ENCODE results near the gene SLC25A31.

Gene SLC25A31

DNA sequence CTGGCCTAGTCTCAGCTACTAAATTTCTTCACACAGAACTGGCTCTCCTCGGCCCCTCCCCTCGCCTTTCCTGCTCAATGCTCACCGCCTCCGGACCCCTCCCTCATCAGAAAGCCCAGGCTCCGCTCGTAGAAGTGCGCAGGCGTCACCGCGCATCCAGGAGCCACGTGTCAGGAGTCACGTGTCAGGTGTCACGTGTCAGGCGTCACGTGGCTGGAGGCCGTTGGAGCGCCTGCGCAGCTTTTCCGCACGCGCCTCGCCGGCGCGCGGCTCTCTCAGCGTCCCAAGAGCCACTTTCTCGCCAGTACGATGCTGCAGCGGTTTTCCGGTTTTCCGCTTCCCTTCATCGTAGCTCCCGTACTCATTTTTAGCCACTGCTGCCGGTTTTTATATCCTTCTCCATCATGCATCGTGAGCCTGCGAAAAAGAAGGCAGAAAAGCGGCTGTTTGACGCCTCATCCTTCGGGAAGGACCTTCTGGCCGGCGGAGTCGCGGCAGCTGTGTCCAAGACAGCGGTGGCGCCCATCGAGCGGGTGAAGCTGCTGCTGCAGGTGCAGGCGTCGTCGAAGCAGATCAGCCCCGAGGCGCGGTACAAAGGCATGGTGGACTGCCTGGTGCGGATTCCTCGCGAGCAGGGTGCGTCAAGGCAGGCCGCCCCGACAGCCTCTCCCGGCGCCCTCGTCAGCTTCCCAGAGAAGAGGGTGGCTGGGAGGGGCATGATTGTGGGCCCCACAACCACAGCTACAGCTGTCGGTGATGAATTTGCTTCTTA is at the start of gene SLC25A31:
Gene SLC25A31 (plus strand): TSS at position 259 of the 772 bp plus-strand sequence. CDS start 146 bp downstream, at position 405.
- no peak for DNase-seq

DNA sequence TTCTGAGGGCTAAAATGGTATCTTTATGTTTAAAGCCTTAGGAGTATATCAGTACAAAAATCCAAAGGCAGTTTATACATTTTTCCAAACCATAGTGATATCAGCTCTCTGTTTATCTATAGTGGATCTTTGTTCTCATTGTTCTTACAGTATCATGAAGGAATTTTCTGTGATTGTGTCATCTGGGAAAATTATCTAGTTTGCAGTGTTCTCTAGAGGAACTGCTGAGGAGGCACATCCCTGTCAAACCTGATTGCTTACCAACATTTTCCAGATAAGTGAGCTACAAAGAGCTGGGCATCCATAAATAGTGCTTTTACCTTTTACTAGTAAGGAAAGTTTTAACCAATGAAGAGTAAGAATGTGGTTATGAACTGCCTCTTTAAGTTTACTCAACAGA is 44.9 kb upstream of the SLC25A31 start:
- no peak for DNase-seq

DNA sequence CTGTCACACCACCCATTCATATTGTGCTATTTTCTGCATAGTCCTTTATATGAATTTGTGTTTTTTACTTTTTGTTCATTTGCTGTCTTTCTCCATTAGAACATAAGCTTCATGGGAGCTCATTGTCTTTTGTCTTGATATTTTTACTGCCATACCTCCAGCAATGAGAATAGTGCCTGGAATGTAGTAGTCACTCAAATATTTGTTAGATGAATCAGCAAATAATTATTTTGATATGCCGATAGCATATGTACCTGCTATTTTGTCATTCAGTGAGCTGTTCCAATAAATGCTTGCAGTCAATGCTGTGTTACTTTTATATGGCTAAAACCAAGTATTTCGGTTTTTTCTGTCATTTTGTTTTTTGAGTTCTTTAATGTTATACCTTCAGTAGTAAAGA is 43.5 kb upstream of the SLC25A31 start:
- no peak for DNase-seq

DNA sequence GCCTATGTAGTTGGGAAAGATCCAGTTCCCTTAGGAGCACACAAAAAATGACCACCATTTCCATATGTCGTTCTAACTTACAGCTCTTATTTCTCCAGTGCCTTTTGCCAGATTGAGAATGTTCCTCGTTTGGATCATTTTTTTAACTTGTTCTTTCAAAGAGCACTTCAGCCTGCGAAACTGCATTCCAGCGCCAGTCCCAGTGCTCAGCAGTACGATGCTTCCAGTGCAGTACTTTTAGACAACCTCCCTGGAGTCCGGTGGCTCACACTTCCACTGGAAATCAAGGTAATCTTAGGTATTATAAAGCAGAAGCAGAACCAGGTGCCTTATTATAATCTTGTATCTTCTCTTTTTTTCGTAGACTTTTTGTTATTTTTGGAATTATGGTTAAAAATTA is 42.6 kb upstream of the SLC25A31 start:
- DNase-seq, result no peak

DNA sequence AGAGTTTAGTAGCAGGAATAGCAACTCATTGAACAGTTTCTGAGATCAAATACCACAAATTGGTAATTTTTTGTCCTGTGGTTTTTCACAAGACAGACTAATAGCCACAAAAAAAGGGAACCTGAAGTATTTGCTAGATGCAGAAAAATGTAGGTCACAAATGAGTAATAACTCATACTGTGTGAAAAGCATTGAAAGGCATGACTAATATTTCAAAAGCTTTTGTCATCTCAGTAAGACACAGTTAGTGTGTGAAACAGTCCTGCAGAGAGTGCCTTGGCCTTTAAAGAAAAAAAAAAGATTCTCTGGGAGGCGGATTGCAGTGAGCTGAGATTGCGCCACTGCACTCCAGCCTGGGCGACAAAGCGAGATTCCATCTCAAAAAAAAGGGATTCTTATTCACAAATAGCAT is 31.4 kb upstream of the SLC25A31 start:
- peak; percentile 65 for DNase-seq

DNA sequence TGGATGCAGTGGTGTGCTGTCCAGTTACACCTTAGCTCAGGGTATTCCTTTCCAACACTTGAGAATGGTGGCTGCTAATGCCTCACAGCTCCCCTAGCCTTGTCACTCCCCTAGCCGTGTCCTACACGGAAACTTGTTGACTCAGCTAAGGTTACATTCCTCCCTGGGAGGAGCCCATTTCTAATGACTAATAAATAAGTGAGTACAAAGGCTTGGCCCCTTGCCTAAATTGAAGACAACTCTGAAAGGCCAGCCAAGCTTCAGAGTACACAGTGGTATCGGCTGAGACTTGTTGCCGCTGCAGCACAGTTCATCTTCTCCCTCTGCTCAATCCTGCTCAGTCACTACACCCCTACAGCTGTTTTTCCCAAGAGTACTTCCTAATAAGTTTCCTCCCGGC is 21.2 kb upstream of the SLC25A31 start:
- no peak for DNase-seq

DNA sequence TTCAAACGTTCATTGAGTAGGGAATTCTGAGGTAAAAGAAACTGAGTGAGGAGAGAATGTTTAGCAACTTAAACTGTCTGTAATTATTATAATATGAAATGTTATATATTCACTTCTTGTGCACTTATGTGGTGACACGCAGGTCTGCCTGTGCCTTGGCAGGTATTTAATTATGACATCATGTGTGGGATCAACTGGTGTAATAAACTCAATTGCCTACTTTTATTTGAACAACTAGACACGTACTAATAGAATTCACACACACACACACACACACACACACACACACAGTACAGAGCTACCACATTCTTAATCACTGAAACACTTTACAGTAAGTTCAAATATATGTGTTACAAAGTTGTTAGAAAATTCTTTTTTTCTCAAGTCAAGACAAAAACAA is 20.7 kb upstream of the SLC25A31 start:
- no peak for DNase-seq

DNA sequence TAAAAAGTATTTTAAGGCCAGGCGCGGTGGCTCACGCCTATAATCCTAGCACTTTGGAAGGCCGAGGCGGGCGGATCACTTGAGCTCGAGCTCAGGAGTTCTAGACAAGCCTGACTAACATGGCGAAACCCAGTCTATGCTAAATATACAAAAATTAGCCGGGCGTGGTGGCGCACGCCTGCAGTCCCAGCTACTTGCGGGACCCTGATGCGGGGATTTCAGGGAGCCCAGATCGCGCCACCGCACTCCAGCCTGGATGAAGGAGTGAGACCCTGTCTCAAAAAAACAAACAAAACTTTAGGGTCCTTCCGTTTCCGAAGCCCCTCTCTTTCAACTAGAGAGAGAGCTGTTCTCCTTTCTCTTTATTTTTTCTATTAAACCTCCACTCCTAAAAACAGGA is 1.2 kb downstream of the SLC25A31 start:
- DNase-seq, result no peak

DNA sequence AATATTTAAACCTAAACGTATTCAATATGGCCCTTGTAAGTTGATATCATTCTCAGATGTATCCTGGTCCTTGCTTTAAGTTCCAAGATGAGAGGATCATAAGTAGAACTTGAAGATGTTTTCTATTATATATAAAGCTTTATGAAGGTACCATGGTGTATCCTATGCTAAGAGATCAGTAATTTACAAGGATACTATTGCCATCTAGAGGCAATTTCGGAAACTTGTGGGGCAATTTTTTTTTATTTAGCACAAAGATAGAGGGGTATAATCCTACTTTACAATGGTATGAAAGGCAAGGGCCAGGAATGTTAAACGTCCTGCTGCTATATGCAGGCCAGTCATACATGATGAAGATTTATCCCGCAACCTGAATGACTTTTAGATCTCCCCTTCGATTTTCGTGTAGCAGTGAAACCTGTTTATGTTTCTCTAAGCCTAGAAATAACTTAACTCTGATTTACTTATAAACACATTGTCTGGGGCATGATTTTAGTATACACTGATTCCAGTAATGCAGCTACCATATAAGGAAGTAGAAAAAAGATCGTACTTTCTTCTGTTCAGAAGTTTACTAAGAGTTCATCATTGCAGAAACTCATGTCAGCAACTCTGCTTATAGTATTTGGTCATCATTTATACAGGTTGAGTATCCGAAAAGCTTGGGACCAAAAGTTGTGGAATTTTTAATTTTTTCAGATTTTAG is 2.6 kb downstream of the SLC25A31 start:
- peak; percentile 77 for DNase-seq

DNA sequence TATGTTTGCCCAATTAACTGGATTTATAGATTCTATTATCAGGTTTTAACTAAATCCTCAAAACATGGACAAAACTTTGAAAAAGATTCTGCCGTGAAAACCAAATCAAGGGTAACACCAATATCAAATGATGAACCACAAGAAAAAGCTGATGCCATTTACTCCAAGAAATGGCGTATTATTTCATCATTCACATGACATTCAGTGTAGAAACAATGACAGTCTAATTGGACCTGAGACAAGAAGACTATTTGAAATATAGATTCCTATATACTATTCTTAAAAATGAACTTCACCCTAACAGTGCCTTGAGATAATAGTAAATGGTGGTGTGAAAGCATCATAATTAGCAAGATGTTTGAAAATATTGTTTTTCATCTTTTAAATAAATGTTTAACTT is 4.8 kb downstream of the SLC25A31 start:
- no peak for DNase-seq

DNA sequence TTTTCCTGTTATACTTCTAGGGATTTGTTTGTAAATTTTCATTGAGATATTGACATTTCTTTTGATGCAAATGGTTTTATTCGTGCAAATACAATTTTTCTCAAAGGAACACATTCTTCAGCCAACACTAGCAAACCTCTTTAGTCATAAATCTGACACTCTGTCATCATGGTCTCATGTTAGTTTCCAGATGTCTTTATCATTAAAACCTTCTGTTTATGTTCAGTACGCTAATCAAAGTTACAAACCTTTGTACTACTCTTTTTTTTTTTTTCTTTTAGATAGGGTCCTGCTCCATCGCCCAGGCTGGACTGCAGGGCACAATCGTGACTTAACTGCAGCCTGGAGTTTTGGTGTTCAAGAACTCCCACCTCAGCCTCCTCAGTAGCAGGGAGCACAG is 7.1 kb downstream of the SLC25A31 start:
- DNase-seq, result peak; percentile 4

DNA sequence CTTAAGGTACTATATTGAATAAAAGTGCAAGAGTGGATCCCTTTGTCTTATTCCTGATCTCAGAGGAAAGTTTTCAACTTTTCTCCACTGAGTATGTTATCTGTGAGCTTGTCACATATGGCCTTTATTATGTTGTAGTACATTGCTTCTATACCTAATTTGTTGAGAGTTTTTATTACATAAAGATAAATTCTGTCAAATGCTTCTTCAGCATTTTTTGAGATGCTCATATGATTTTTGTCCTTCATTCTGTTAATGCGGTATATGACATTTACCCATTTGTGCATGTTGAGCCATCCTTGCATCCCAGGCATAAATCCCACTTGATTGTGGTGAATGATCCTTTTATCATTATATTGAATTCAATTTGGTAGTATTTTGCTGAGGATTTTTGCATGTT is 11.0 kb downstream of the SLC25A31 start:
- no peak for DNase-seq

DNA sequence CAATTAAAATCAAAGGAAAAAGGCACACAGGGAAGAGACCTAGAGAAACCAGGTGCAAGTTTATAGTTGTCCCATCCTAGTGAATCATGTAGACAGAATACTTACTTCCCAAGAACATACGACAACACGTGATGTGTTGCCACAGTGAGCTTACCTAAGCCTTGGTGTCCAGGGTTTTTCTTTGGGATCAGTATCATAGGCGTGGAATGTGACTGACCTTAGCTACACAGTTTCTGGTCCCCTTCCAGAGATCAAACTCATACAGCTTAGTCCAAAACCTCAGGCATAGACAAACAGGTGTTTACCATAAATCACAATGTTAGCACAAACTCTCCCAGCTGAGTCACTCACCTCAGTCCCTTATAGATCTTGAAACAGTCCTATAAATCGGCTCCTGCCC is 17.7 kb downstream of the SLC25A31 start:
- no peak for DNase-seq

DNA sequence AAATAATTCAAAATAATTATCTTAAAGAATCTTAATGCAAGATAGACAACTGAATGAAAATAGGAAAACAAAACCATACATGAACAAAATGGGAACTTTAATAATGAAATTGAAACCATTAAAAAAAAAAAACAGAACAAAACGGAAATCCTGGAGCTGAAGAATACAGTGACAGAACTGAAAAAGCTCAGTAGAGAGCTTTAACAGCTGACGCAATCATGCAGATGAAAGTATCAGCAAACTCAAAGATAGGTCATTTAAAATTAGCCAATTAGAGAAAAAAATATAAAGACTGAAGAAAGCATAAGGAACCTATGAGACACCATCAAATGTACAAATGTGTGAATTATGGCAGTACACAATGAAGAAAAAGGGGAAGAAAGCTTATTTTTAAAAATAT is 18.8 kb downstream of the SLC25A31 start:
- DNase-seq, result no peak

DNA sequence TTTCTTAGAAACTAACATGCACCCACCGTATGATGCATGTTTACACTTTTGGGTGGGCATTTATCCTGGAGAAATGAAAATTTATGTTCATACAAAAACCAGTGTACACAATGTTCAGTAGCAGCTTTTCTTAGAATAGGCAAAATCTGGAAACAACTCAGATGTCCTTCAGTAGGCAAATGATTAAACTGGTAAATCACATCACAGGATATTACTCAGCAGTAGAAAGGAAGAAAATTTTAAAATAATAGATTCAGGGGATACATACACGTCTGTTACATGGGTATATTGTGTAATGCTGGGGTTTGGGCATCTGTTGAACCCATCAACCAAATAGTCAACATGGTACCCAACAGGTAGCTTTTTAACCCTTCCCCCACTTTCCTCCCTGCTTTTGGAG is 26.7 kb downstream of the SLC25A31 start:
- DNase-seq, result no peak

DNA sequence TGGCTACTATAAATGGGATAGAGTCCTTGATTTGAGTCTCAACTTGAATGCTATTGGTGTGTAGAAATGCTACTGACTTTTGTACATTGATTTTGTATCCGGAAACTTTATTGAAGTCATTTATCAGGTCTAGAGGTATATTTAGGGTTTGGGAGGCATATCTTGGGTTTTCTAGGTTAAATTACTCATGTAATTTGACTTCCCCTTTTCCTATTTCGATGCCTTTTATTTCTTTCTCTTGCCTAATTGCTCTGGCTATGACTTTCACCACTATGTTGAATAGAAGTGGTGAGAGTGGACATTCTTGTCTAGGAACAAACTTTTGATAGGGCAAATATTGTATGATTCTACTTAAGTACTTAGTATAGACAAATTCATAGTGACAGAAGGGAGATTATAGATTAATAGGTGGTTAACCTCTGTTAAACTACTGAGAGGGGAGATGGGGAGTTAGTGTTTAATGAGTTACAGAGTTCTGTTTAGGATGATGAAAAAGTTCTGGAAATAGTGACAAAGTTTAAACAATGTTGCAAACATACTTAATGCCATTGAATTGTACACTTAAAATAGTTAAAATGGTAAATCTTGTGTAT is 29.1 kb downstream of the SLC25A31 start:
- no peak for DNase-seq

DNA sequence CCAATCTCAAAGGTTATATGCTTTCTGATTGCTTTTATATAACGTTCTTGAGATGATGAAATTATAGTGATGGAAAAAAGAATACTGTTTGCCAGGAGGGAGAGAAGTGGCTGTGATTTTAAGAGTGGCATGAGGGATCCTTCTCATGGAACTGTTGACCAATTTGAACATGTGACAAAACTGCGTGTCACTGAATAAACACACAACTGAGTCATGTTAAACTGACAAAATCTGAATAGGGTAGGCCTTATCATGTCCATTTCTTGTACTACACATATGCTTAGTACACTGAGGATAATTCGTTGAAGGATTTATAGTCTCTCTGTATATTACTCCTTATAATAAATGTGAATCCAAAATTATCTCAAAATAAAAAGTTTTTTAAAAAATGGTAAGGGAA is 29.7 kb downstream of the SLC25A31 start:
- DNase-seq, result no peak

DNA sequence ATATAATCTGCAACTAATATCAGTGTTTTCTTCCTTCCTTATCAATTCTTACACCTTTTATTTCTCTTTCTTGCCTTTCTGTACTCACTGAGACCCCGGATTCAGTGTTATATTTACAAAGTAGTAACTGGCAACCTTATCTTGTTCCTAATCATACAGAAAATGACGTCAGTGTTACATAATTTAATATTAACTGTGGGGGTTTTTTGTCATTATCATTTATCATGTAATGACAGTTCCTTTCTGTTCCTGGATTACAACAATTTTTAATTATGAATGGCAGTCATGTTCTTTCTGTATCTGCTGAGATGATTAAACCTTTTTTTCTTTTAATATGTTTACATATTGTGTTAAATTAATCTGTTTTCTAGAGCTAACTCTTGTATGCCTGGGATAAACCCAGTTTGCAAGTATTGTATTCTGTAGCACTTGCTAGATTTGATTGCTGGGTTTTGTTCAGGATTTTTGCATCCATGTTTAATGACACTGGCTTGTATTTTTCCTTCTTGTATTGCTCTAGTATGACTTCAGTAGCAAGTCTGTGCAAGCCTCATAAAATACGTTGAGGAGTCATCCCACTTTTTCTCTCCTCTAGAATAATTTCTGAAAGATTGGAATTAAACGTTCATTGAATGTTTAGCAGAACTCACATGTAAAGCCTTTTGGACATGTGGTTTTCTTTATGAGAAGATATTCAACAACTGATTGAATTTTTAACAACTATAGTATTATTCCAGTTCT is 41.5 kb downstream of the SLC25A31 start:
- peak; percentile 32 for DNase-seq

DNA sequence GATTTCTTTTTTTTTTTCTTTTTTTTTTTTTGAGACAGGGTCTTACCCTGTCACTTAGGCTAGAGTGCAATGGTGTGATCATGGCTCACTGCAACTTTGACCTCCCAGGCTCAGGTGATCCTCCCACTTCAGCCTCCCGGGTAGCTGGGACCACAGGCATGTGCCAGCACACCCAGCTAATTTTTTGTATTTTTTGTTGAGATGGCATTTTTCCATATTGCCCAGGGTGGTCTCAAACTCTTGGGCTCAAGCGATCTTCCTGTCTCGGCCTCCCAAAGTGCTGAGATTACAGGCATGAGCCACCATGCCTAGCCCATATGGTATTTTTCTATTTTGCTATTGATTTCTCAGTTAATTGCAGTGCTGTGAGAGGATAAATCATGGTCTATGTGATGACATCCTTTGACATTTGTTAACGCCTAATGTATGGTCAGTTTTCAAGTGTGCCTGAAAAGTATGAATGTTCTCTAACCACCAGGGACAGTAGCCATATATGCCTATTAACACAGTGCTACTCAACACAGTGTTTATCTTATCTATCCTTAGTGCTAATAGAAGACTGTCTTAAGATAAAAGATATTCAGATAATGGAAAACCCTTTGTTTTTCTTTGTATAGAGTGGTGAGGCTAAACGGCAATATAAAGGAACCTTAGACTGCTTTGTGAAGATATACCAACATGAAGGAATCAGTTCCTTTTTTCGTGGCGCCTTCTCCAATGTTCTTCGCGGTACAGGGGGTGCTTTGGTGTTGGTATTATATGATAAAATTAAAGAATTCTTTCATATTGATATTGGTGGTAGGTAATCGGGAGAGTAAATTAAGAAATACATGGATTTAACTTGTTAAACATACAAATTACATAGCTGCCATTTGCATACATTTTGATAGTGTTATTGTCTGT is 42.8 kb downstream of the SLC25A31 start:
- DNase-seq, result no peak

DNA sequence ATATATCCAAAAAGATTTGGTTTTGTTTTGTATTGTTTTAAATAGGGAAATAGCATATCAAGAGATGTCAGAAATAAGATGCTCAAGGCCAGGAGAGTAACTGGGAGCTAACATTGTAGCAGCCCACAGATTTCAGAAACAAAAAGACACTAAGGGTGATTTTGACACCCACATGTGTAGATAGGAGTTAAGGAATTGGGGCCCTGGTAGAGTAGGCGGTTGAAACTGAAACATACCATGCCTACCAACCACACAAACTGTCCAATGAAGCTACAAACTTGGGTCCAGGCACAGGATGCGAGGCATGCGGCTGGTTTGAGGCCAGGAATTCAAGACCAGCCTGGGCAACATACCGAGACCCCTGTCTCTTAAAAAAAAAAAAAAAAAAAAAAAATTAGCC is 45.6 kb downstream of the SLC25A31 start:
- DNase-seq, result no peak

DNA sequence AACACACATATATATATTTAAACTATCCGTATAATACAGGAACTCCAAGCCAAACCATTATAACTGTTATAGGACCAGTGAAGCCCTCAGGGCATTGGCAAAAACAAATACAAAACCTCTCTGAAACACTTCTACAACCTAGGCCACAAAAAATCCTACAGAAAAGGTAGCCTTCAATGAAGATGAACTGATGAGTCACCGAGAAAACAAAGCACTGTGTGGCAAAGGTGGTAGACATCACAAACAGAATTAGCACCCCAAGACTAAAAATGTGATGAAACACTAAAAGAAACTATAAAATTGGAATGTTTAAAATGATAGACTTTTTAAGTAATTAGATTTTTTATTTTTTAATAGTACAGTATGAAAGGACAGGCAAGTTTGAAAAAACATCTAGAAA is 46.4 kb downstream of the SLC25A31 start:
- no peak for DNase-seq

DNA sequence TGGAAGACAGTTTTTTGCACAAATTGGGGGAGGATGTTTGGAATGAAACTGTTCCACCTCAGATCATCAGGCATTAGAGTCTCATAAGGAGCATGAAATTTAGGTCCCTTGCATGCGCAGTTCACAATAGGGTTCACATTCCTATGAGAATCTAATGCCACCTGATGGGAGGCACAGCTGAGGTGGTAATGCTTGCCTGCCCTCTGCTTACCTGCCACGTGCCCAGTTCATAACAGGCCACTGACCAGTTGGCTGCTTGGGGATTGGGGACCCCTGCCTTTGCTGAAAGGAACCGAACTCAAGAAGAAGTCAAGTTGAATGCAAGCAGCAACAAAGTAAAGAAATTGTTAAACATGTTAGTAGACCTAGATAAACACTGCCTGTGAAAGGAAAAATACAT is 47.3 kb downstream of the SLC25A31 start:
- DNase-seq, result no peak
